PFSK-1 (cell line): ENCODE data around the gene CMYA5.

ENCODE experiments used
- POLR2AphosphoS5 ChIP-seq: IDR thresholded peaks from 2 replicates; pipeline ENCODE4 v1.6.1; 2012; ENCODE audit warnings: low read depth, mild to moderate bottlenecking, control low read depth, low read length, moderate library complexity
- REST ChIP-seq, 2 experiments: IDR thresholded peaks; 2 replicates each; pipeline versions ENCODE4 v1.6.1 to v1.8.0; 2011 to 2012; ENCODE audit warnings: low read depth in 2 of 2, low read length in 2 of 2, control low read depth in 1 of 2, inconsistent platforms in 1 of 2, mild to moderate bottlenecking in 1 of 2, moderate library complexity in 1 of 2; ENCODE audit not compliant: insufficient read depth in 1 of 2
- SIN3A ChIP-seq: IDR thresholded peaks from 2 replicates; pipeline ENCODE4 v1.6.1; 2012; ENCODE audit warnings: mild to moderate bottlenecking, low read length, moderate library complexity, borderline replicate concordance; ENCODE audit not compliant: insufficient read depth

- no peak for TF ChIP-seq SIN3A
- TF ChIP-seq REST (IDR thresholded peaks at IDR 0.05; ENCODE audit: insufficient read depth in 1 of 2, low read depth in 2 of 2, low read length in 2 of 2), result no peak
- TF ChIP-seq POLR2AphosphoS5, result no peak
These were observed 102.8 kb downstream of the CMYA5 start for GRCh38 chr5:79792463-79792862.
